Panc1 (cell line): ENCODE results near the gene PAX5. TPM values are rescaled to one million over a fixed set of nuclear protein-coding genes. Genes with fewer than 3 reads are reported as not detected.

Source experiments
- ATAC-seq: fragments of 200-7000 bp; cut with Tn5 transposase; 2 replicates; pipeline ENCODE4 v1.9.1; 2020; ENCODE audit warnings: mild to moderate bottlenecking, moderate library complexity
- BruUV-seq: library from RNA; stranded (reverse); fragments of 400-500 nt; replicated peaks from 2 replicates; lab custom pipeline; 2021; lab: Mats Ljungman, UMichigan
- CTCF ChIA-PET: fragments of 300-600 bp; sonication (Branson Sonifier 250); formaldehyde crosslinking; loops from one replicate; lab custom pipeline; 2022; ENCODE audit warnings: antibody characterized with exemption; lab: Charles Lee
- POLR2A ChIA-PET: fragments of 300-600 bp; sonication (Branson Sonifier 250); formaldehyde crosslinking; loops from one replicate; lab custom pipeline; 2022; ENCODE audit warnings: antibody characterized with exemption; lab: Charles Lee
- DNase-seq: peaks from one replicate; pipeline ENCODE4 v3.0.0-alpha.2; 2010; ENCODE audit warnings: low read depth, low spot score
- H3K27ac ChIP-seq: 2 replicates; pipeline ENCODE4 v1.5.1; 2011; ENCODE audit warnings: mild to moderate bottlenecking, low read length, inconsistent platforms
- H3K27me3 ChIP-seq: fragments of 200-500 bp; sonication (Bioruptor generic); 2 replicates; pipeline ENCODE4 v1.6.0; 2014; ENCODE audit warnings: low read length, inconsistent platforms; ENCODE audit not compliant: control insufficient read depth, insufficient read depth
- H3K36me3 ChIP-seq: fragments of 200-500 bp; sonication (Bioruptor generic); 2 replicates; pipeline ENCODE4 v1.5.1; 2014; ENCODE audit warnings: inconsistent platforms, mild to moderate bottlenecking, low read length, moderate library complexity; ENCODE audit not compliant: control insufficient read depth, insufficient read depth
- H3K4me1 ChIP-seq: 2 replicates; pipeline ENCODE4 v1.5.1; 2011; ENCODE audit warnings: inconsistent platforms, mild to moderate bottlenecking, low read length, moderate library complexity; ENCODE audit not compliant: control insufficient read depth, insufficient read depth
- H3K4me3 ChIP-seq, 2 experiments: 2 replicates each; pipeline ENCODE4 v1.5.1; 2011 to 2012; ENCODE audit warnings: low read depth in 2 of 2, low read length in 2 of 2, mild to moderate bottlenecking in 2 of 2, inconsistent platforms in 1 of 2, moderate library complexity in 1 of 2
- H3K9me3 ChIP-seq: fragments of 200-500 bp; sonication (Bioruptor generic); 2 replicates; pipeline ENCODE4 v1.5.1; 2014; ENCODE audit warnings: low read depth, mild to moderate bottlenecking, inconsistent platforms, low read length, moderate library complexity; ENCODE audit not compliant: control insufficient read depth, insufficient read depth
- CTCF ChIP-seq: fragments of 450-650 bp; IDR thresholded peaks from 2 replicates; pipeline ENCODE4 v1.5.1; 2017; ENCODE audit warnings: mild to moderate bottlenecking
- POLR2AphosphoS5 ChIP-seq: IDR thresholded peaks from 2 replicates; pipeline ENCODE4 v1.6.1; 2012; ENCODE audit warnings: mild to moderate bottlenecking, low read depth, low read length, moderate library complexity
- SIN3A ChIP-seq: IDR thresholded peaks from 2 replicates; pipeline ENCODE4 v1.6.1; 2012; ENCODE audit warnings: low read depth, mild to moderate bottlenecking, low read length, moderate library complexity, borderline replicate concordance; ENCODE audit not compliant: insufficient read depth
- TCF7L2 ChIP-seq: IDR thresholded peaks from 2 replicates; pipeline ENCODE4 v1.6.1; 2011; ENCODE audit warnings: mild to moderate bottlenecking, low read depth, low read length, inconsistent platforms
- in situ Hi-C: cut with HindIII; loops from 2 replicates; pipeline ENCODE4 v1.10.0; 2016; ENCODE audit warnings: low sequenced_read_pairs, low pct_unique_long_range_greater_than_20kb
- intact Hi-C: fragments of 100-400 bp; cut with micrococcal nuclease; formaldehyde crosslinking; loops from one replicate; pipeline ENCODE4 v1.10.0; 2022; ENCODE audit not compliant: unreplicated experiment
- total RNA-seq: library from RNA; stranded (reverse); gene quantifications from one replicate; pipeline ENCODE4 v1.2.1, GENCODE V29; 2021; ENCODE audit not compliant: unreplicated experiment
- TF ChIP-seq, protein P1 (sequence below), 2 experiments: IDR thresholded peaks; 2 replicates each; pipeline ENCODE4 v1.6.1; 2011 to 2012; ENCODE audit warnings: low read depth in 2 of 2, control low read depth in 1 of 2, low read length in 1 of 2, mild to moderate bottlenecking in 1 of 2, moderate library complexity in 1 of 2; ENCODE audit not compliant: insufficient read depth in 1 of 2

Gene PAX5
- total RNA-seq, 1 experiment from 2014 or later, result 0.39 TPM

DNA sequence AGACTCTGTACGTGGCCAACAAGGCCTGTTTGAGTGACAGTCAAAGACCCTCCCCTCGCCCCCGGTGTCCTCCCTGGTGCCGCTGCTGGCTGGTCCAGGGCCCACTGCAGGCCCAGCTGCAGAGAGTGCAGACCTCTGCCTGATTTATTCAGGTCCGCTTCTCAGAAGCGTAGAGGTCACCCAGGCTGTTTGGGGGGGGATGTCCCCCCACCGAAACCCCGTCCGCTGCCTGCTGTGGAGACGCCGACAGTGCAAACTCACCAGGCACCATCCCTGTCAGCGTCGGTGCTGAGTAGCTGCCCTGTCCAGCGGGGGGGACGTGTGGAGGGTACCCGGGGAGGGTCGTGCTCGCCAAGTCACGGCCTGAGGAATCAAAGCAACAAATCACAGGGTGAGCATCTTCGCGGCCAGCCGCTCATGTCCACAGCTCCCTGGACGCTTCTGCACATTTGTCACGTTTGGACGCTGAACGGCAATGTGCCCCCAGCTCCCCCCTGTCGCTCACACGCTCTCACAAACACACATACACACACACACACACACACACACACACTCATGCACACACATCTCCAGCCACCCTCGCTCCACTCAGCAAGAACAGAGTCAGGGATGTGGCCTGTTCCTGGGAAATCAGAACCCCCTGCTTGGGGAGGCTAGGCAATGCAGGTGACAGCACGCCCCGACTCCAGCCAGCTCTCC lies 152.2 kb downstream of the PAX5 start:
- BruUV-seq, result no TSS peak
- Histone ChIP-seq H3K27ac (no peak overlapping the region), H3K36me3 (no peaks in the 10 kb centered on the region), H3K9me3 (no peaks in the 10 kb centered on the region), H3K4me3 (no peak overlapping the region), H3K27me3 (peaks cover 20% of the 10 kb centered on the region), H3K4me1 (peaks cover 4% of the 10 kb centered on the region; the same call in 1 of the 2 replicates)
- in situ Hi-C loops (no loop called here), intact Hi-C loops (no loop called here)
- CTCF ChIA-PET, result interaction anchor here (1.1 to 1.2 kb wide), 2 partner anchors 8 to 9 kb away, joined by 3 read pairs; no protein-coding TSS in a partner anchor
- ATAC-seq (no peak), DNase-seq (no peak)
- no peak for TF ChIP-seq TCF7L2
- TF ChIP-seq POLR2AphosphoS5, result no peak
- TF ChIP-seq, protein P1, sequence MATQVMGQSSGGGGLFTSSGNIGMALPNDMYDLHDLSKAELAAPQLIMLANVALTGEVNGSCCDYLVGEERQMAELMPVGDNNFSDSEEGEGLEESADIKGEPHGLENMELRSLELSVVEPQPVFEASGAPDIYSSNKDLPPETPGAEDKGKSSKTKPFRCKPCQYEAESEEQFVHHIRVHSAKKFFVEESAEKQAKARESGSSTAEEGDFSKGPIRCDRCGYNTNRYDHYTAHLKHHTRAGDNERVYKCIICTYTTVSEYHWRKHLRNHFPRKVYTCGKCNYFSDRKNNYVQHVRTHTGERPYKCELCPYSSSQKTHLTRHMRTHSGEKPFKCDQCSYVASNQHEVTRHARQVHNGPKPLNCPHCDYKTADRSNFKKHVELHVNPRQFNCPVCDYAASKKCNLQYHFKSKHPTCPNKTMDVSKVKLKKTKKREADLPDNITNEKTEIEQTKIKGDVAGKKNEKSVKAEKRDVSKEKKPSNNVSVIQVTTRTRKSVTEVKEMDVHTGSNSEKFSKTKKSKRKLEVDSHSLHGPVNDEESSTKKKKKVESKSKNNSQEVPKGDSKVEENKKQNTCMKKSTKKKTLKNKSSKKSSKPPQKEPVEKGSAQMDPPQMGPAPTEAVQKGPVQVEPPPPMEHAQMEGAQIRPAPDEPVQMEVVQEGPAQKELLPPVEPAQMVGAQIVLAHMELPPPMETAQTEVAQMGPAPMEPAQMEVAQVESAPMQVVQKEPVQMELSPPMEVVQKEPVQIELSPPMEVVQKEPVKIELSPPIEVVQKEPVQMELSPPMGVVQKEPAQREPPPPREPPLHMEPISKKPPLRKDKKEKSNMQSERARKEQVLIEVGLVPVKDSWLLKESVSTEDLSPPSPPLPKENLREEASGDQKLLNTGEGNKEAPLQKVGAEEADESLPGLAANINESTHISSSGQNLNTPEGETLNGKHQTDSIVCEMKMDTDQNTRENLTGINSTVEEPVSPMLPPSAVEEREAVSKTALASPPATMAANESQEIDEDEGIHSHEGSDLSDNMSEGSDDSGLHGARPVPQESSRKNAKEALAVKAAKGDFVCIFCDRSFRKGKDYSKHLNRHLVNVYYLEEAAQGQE (IDR thresholded peaks at IDR 0.05; ENCODE audit: insufficient read depth in 1 of 2, low read depth in 2 of 2, low read length in 1 of 2), result no peak
- TF ChIP-seq SIN3A, result no peak
- no peak for TF ChIP-seq CTCF
- POLR2A ChIA-PET, result no interaction called here

DNA sequence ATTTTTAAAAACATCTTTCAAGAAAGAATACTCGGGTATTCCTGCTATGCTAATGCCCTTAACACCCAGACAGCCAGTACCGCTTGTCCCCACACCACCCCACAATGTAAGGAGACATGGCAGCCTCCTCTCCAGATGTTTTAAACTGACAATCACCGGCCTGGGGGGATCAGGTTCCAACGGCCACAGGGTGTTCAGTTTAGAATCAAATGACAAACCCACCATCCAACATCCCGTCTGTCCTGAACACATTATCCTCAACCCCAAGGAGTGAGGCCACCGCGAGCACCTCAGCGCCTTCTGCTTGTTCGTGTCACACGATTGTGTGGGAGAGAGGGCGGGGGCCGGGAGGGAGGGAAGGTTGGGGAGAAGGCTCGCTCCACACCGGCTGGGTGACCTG lies 152.8 kb downstream of the PAX5 start:
- intact Hi-C loops, result no loop called here
- H3K4me3 ChIP-seq, result no peak overlapping the region
- no peaks in the 10 kb centered on the region for H3K36me3 ChIP-seq
- H3K4me1 ChIP-seq, result peaks cover 4% of the 10 kb centered on the region; the same call in 1 of the 2 replicates
- in situ Hi-C loops, result no loop called here
- DNase-seq, result no peak
- peaks cover 15% of the 10 kb centered on the region for H3K27me3 ChIP-seq
- no peak for TF ChIP-seq CTCF
- TF ChIP-seq, protein P1 (IDR thresholded peaks at IDR 0.05; ENCODE audit: insufficient read depth in 1 of 2, low read depth in 2 of 2, low read length in 1 of 2), result no peak
- no peak for TF ChIP-seq POLR2AphosphoS5
- TF ChIP-seq SIN3A, result no peak
- TF ChIP-seq TCF7L2, result no peak
- no peak overlapping the region for H3K27ac ChIP-seq
- ChIA-PET CTCF (no interaction called here), POLR2A (no interaction called here)
- ATAC-seq, result no peak
- no peaks in the 10 kb centered on the region for H3K9me3 ChIP-seq
- BruUV-seq, result no TSS peak
